GM12892 (cell line): ENCODE measurements around the gene SLC39A9.
A peak's percentile ranks its signal among the peaks of the same experiment; 100 is the strongest.
"Not testable (repeated sequence)": the region's sequence is repeated elsewhere in the genome, so short reads cannot be mapped to it uniquely, and the experiment has no call there.

Experiments
- DNase-seq: peaks from one replicate; pipeline ENCODE4 v3.0.0; 2011; ENCODE audit not compliant: insufficient read length
- FAIRE-seq: peaks from 2 replicates; lab custom pipeline; 2011; peaks lifted over from hg19 to GRCh38; lab: Jason Lieb, UNC
- POLR2A ChIP-seq: IDR thresholded peaks from 2 replicates; pipeline ENCODE4 v1.6.1; 2011; ENCODE audit warnings: low read depth, low read length, control low read depth
- POLR2AphosphoS5 ChIP-seq: IDR thresholded peaks from 2 replicates; pipeline ENCODE4 v1.6.1; 2011; ENCODE audit warnings: low read depth, low read length, control low read depth
- TAF1 ChIP-seq: IDR thresholded peaks from 2 replicates; pipeline ENCODE4 v1.6.1; 2011; ENCODE audit warnings: low read depth, mild to moderate bottlenecking, control low read depth, low read length, borderline replicate concordance

The SLC39A9 gene

DNA sequence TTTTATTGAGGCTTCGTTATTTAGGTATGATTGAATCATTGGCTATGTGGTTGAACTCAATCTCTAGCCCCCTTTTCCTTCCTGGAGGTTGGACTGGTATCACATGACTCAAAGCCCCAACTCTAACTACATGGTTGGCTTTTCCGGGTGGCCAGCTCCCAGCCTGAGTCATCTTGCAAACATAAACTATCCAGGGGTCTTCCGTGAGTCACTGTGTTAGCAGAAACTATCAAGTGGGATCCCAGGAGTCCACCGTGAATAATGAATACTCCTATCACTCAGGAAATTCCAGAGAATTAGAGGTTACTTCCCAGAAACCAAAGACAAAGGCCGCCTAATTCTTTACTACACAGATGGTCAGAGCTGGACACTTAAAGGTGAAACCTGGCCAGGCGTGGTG lies 66.3 kb downstream of the SLC39A9 start:
- FAIRE-seq (no peak), DNase-seq (no peak)
- no peak for TF ChIP-seq TAF1
- TF ChIP-seq POLR2AphosphoS5, result no peak
- TF ChIP-seq POLR2A, result no peak

DNA sequence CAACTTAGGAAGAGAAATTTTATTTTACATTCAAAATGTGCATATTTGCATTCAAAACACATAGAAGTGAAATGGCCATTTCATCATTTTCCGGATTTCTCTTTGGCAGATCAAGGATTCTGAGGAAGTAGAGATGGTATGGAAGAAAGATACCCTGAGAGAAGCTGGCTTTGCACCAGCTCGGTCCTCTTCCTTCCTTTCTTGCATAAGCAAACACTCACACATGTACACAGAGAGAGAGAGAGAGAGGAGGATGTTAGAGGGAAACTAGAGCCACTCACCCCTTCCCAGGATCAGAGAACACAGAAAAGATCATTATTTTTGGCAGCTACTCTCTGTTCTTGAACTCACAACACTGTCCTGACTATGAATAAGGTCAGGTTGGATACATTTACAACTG lies 70.5 kb downstream of the SLC39A9 start:
- TF ChIP-seq POLR2AphosphoS5 (no peak), TAF1 (no peak), POLR2A (no peak)
- DNase-seq (no peak), FAIRE-seq (no peak)

DNA sequence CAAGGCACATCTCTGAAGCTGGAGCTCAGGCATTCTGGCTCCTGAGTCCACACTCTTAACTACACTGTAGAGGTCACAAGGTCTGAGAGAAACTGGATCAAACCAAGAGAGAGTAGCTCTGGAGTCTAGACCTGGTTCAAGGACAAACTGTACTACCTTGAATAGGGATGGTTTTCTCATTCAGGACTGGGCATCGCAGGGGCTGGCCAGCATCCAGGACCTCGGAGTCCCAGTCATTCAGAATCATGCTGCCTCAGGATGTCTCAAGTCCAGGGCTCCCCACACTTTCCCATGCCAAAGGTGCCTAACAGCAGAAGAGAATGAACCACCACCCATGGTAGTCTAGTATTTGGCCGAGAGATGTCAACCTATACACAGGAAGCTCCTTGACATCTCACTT lies 72.9 kb downstream of the SLC39A9 start:
- no peak for TF ChIP-seq POLR2A
- no peak for FAIRE-seq
- DNase-seq, result no peak

DNA sequence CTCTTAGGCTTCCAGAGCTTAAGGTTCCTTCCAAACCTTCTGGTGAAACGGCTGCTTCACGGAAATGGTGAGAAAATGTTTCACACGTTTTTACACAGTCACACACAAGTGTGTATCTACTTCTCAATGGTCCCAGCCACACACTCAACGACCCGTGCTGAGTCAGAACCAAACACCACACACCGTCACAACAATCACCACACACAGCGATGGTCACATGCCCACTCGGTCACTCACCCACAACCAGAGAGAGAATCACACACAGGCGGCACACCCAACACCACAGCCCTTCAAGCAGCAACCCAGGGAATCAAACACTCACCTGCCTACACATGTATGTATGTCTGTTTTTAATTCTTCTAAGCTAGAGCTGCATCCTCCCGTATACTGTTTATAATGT lies 73.4 kb downstream of the SLC39A9 start:
- TF ChIP-seq POLR2AphosphoS5, result no peak
- TF ChIP-seq TAF1, result no peak
- TF ChIP-seq POLR2A, result no peak
- DNase-seq (no peak), FAIRE-seq (no peak)

DNA sequence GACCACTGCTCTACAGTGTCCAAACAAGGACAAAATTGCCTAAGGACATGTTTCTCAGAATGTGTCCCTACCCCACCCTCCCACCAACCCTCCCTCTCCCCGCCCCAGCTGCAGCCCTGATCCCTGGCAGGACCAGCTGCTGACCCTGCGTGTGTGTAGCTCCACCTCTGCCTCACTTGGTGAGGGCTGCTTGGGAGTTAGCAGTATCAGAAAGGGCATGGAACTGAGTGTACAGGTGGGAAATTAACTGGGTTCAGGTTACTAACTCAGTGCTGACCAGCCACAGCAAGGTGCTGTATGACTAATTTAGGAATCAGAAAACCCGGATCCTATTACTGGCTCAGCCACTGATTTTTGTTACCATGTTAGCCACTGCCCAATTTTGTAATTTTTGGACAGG lies 74.8 kb downstream of the SLC39A9 start:
- DNase-seq, result no peak
- TF ChIP-seq POLR2A (no peak), POLR2AphosphoS5 (no peak), TAF1 (no peak)
- FAIRE-seq, result no peak

DNA sequence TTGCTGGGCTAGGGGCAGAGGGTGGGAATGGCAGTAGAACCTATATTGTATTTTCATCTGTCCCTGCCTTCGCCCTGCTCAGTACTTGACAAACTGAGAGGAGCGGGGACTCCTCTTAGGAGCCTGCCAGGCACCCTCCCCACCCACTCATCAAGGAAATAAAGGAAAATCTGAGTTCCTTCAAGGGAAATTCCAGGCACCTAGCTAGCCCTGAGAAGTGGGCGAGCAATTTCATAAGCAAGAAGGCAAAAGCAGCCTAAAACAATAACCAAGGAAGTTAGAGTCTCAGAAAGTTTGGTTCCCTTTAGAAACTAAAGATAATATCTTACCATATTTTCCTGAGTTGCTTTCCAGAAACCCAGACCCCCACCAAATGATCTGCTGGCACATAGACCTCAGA lies 75.5 kb downstream of the SLC39A9 start:
- TF ChIP-seq TAF1, result no peak
- TF ChIP-seq POLR2AphosphoS5, result no peak
- no peak for TF ChIP-seq POLR2A
- DNase-seq, result no peak
- FAIRE-seq, result no peak

DNA sequence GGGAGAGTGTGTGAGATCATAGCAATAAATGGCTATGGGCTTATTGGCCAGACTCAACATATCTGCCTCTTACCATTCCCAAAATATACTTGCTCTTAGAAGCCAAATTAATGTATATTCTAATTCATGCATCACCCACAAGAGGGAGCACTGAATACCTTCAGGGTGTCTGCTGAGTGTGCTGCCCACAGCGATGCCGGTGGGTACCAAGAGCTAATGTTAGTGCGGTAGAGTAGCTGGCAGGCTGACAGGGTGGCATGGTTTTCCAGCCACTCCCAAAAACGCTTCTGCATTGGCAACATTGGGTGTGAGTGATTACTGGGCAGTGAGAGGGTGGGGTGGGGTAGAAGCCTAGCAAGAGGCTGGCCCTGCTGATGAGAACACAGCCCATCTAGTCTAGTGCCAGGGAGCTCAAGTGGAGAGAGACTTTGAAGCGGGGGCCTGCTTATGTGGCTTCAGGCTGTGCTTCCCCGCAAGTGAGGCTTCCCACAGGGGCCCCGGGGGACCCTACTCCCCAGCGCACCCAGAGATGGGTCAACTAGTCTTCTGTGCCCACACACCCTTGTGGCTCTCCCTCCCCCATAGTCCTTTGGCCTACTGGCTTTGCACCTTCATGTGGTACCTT lies 76.8 kb downstream of the SLC39A9 start:
- TF ChIP-seq TAF1, result no peak
- TF ChIP-seq POLR2AphosphoS5, result no peak
- TF ChIP-seq POLR2A, result no peak
- FAIRE-seq (peak; percentile 60), DNase-seq (no peak)

DNA sequence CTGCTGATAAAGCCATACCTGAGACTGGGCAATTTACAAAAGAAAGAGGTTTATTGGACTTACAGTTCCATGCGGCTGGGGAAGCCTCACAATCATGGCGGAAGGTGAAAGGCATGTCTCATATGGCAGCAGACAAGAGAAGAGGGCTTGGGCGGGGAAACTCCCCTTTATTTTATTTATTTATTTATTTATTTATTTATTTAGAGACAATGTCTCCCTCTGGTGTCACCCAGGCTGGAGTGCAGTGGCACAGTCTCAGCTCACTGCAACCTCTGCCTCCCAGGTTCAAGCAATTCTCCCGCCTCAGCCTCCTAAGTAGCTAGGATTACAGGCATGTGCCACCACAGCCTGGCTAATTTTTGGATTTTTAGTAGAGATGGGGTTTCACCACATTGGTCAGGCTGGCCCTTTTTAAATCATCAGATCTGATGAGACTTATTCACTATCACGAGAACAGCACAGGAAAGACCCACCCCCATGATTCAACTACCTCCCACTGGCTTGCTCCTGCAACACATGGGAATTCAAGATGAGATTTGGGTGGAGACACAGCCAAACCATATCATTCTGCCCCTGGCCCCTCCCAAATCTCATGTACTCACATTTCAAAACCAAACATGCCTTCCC lies 78.4 kb downstream of the SLC39A9 start:
- FAIRE-seq, DNase-seq: not testable (repeated sequence)

DNA sequence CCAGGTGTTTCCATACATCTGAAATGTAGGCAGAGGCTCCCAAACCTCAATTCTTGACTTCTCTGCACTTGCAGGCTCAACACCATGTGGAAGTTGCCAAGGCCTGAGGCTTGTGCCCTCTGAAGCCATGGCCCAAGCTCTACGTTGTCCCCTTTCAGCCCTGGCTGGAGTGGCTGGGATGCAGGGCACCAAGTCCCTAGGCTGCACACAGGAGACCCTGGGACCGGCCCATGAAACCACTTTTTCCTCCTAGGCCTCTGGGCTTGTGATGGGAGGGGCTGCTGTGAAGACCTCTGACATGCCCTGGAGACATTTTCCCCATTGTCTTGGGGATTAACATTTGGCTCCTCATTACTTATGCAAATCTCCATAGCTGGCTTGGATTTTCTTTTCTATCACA lies 79.6 kb downstream of the SLC39A9 start:
- DNase-seq, FAIRE-seq: not testable (repeated sequence)

DNA sequence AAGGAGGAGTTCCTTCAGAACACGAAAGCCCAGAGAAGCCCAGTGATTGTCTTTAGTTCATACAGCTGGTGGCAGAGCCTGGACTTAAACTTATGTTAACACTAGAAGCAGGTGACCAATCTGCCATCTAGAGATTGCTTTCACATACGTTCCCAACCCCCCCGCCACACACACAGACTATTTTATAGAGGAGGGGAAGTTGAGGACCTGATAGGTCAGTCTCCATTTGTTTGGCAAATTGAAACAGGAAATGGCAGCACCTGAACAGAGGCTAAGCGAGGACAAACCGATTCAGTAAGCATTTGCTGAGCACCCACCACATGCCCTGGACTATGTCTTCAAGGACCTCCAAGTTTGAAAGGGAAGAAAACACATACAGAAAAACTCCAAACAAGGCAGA lies 81.2 kb downstream of the SLC39A9 start:
- FAIRE-seq, result no peak
- TF ChIP-seq TAF1 (no peak), POLR2A (no peak), POLR2AphosphoS5 (no peak)
- DNase-seq, result no peak

DNA sequence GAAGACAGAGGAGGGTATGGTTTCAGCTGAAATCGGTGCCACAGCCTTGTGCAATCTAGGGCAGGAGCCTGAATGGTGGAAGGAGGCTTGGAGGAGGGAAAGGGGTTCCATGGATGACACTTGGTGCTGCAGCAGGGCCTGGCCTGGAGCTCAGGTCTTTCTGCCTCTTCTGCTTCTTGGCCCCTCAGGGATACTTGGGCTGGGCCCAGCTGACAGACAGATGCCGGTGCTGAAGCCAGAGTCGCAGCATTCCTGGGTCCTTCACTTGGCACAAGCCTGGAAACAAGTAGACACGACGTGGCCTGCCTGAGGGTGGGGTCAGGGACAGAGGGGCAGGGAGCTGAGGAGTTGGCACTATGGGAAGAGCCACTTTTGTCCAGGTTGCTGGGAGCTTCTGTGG lies 81.6 kb downstream of the SLC39A9 start:
- TF ChIP-seq POLR2A, result no peak
- no peak for TF ChIP-seq POLR2AphosphoS5
- no peak for TF ChIP-seq TAF1
- no peak for FAIRE-seq
- DNase-seq, result no peak

DNA sequence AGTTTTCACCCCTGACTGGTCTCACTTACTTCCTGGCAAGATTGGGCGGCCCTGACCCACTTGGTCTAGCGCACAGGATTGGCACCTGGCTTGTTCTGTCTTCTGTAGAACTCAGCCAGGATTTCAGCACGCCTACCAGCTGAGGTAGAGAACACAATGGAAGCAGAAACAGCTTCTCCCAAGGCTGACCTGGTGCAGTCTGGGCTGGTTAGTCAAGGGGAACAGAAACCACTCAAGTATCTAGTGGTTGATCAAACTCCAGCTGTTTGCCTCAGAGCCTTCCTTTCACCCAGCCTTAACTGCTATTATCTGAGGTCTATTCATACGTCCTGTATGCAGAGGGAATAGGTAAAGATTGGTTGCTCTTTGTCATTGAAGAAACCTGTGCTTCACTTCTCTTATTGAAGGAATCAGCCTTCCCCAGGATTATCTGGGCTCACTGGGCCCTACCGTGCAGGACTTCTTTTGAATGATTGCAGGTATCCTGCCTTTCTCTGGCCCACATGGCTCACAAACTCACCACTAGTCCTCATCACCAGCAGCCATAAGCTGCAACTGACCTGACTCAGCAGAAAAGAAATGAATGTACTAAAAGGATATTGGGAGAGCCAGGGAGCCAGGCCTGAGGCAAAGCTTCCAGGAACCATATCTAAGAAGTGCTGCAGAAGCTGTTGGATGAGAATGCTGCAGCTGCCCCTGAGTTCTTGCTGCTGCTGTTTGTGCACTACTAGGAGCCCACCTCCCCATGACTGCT lies 83.5 kb downstream of the SLC39A9 start:
- FAIRE-seq, result peak; percentile 97
- TF ChIP-seq POLR2AphosphoS5 (no peak), POLR2A (no peak), TAF1 (no peak)
- peak; percentile 56 for DNase-seq
